ENCODE measurements around the gene TRAFD1.

Gene TRAFD1

DNA sequence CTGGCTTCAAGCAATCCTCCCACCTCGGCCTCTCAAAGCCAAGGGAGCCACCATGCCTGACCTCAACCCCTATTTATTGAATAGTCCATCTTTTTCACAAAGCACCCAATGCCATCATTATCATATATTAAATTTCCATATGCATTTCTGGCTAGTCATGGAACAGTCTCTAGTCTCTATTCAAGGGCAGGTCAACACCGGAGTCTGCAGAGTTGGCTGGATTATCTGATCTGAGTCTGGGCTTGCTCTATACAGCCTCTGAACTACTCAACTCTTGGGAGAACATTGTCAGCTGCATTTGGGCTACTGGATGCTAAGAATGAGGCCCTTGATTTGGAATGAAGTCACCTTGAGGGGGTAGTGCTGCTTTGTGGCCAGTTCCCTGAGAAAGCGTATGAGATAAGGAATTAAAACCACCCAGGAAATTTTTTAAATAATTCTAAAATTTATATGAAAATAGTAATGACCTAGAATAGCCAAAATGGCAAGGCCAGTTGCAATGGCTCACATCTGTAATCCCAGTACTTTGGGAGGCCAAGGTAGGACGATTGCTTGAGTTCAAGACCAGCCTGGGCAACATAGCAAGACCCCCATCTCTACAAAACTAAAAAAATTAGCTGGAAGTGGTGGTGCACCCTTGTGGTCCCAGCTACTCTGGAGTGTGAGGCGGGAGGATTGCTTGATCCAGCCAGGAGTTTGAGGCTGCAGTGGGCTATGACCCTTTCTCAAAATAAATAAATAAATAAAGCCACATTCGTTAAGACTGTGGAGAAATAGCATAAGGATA, 9.9 kb upstream of the TRAFD1 start:
- CTCF ChIA-PET = no interaction called here
- DNase-seq (ENCODE audit: low read depth, low spot score) = no peak
- POLR2A ChIA-PET = no interaction called here
- no peak overlapping the region for H3K4me3 ChIP-seq (ENCODE audit: low read depth, low read length)
- TF ChIP-seq, protein P1, sequence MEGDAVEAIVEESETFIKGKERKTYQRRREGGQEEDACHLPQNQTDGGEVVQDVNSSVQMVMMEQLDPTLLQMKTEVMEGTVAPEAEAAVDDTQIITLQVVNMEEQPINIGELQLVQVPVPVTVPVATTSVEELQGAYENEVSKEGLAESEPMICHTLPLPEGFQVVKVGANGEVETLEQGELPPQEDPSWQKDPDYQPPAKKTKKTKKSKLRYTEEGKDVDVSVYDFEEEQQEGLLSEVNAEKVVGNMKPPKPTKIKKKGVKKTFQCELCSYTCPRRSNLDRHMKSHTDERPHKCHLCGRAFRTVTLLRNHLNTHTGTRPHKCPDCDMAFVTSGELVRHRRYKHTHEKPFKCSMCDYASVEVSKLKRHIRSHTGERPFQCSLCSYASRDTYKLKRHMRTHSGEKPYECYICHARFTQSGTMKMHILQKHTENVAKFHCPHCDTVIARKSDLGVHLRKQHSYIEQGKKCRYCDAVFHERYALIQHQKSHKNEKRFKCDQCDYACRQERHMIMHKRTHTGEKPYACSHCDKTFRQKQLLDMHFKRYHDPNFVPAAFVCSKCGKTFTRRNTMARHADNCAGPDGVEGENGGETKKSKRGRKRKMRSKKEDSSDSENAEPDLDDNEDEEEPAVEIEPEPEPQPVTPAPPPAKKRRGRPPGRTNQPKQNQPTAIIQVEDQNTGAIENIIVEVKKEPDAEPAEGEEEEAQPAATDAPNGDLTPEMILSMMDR (IDR thresholded peaks at IDR 0.05; ENCODE audit: insufficient read depth, low read length, missing control alignments) = no peak

DNA sequence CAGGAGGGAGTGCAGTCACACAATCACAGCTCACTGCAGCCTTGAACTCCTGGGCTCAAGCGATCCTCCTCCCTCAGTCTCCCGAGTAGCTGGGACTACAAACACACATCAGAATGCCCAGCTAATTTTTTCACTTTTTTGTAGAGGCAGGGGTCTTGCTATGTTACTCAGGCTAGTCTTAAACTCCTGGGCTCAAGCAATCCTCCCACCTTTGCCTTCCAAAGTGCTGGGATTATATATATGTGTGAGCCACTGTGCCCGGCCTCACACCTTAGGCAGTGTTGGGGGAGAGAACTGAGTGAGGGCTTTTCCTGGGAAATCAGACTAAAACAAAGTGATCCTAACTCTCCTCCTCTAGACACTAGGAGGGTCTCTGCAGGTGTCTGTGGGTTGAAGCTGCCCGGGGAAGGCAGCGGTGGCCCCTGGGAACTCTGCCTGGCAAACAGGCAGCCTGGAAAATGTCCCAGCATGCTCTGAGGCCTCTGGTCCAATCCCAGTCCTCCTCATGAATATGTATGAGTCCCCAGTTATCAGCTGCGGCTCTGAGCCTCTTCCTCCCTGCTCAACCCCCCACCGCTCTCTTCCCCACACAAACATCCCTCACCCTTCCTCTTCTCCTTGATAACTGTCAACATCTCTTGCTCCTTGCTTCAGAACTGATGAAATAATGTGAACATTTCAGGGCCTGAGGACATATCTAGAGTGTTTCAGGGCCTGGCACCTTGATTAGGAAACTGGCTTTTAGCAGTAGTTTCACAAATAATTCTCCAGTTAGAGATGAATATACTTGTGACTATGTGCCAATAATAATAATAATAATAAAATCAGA, 8.9 kb upstream of the TRAFD1 start:
- POLR2A ChIA-PET = interaction anchor here (1.4 kb wide), 1 partner anchor 9 kb away, joined by 8 read pairs; the partner anchor contains the start of gene TRAFD1
- TF ChIP-seq, protein P1 (IDR thresholded peaks at IDR 0.05; ENCODE audit: insufficient read depth, low read length, missing control alignments) = no peak
- no peak for DNase-seq (ENCODE audit: low read depth, low spot score)
- CTCF ChIA-PET = no interaction called here
- no peak overlapping the region for H3K4me3 ChIP-seq (ENCODE audit: low read depth, low read length)

DNA sequence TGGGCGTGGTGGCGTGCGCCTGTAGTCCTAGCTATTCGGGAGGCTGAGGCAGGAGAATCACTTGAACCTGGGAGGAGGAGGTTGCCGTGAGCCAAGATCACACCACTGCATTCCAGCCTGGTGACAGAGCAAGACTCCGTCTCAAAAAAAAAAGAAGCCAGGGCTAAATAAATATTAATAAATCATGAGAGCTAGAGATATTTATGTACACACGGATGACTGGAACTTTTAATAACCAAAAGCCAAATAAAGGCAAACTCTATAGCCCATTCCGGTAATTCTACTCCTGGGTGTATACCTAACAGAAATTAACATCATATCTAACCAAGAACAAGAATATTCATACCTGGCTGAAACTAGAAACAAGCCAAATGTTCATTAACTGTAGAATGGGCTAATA, 7.7 kb upstream of the TRAFD1 start:
- TF ChIP-seq, protein P1 (IDR thresholded peaks at IDR 0.05; ENCODE audit: insufficient read depth, low read length, missing control alignments) = no peak
- no peak for DNase-seq (ENCODE audit: low read depth, low spot score)
- POLR2A ChIA-PET = no interaction called here
- H3K4me3 ChIP-seq (ENCODE audit: low read depth, low read length) = no peak overlapping the region
- CTCF ChIA-PET = no interaction called here

DNA sequence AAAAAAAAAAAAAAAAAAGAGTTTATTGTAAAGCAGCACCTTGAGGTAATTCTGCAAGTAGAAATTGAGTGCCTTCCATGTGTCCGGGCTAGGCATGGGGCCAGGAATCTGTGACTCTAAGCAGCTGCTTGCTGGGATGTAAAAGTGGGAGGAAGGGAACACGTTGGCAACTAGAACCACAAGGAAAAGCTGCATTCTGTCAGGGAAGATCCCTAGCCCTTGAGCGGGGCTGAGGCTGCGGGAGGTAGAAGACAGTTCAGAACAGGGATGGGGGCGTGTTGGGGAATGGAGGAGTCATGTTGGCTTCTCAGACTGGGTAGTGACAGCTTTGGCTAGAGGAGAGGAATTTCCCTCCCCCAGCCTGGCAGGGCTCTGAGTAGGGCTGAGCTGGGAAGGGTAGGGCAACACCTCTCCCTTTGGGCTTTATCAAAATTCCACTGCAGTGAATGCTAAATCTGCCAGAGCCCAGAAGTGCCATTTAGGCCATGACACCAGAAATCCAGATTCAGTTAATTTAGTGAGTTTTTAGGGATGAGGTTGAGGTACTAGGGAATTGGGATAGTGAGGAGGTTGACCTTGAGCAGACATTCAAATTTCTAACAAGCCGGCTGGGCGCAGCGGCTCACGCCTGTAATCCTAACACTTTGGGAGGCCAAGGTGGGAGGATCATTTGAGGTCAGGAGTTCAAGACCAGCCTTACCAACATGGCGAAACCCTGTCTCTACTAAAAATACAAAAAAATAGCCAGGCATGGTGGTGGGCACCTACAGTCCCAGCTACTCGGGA, 3.4 kb upstream of the TRAFD1 start:
- POLR2A ChIA-PET = interaction anchor here (0.8 to 1.6 kb wide), 2 partner anchors 10 to 13 kb away, joined by 4 to 10 read pairs; partner anchors contain the start of gene NAA25
- CTCF ChIA-PET = interaction anchor here (0.9 to 1.1 kb wide), 2 partner anchors 19 to 265 kb away, joined by 3 to 5 read pairs; no protein-coding TSS in a partner anchor
- no peak overlapping the region for H3K4me3 ChIP-seq (ENCODE audit: low read depth, low read length)
- peak; percentile 71 for DNase-seq (ENCODE audit: low read depth, low spot score)
- TF ChIP-seq, protein P1 (IDR thresholded peaks at IDR 0.05; ENCODE audit: insufficient read depth, low read length, missing control alignments) = no peak

DNA sequence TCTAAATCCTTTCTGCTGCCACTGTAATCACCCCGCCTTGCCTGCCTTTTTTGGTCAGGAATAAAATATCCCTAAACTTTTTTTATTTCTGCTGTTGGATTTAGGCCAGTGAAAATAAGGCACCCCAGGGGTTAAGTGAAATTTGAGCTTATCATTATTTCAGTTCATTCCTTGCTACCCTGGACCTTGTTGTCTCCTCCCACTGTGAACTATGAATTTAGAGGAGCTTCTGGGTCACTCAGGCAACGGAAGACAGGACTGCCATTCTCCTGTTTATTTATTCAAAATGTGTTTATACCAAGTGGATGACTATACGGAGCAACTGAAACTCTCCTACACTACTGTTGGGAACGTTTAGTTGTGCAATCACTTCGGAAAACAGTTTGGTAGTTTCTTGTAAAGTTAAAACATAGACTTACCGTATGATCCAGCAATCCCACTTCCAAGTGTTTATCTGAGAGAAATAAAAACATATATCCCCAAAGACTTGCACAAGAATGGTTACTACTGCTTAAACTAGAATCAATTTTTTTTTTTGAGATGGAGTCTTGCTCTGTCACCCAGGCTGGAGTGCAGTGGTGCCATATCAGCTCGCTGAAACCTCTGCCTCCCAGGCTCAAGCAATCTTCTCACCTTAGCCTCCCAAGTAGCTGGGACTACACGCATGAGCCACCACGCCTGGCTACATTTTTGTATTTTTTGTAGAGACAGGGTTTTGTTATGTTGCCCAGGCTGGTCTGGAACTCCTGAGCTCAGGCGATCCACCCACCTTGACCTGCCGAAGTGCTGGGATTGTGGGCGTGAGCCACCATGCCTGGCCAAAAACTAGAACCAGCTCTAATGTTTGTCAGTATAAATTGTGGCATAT, 2.3 kb upstream of the TRAFD1 start:
- TF ChIP-seq, protein P1 (IDR thresholded peaks at IDR 0.05; ENCODE audit: insufficient read depth, low read length, missing control alignments) = no peak
- ChIA-PET CTCF (interaction anchor here (0.8 kb wide), 1 partner anchor 108 kb away, joined by 3 read pairs; no protein-coding TSS in a partner anchor), POLR2A (interaction anchor here (1.6 kb wide), 1 partner anchor 14 kb away, joined by 10 read pairs; the partner anchor contains the start of gene NAA25)
- H3K4me3 ChIP-seq (ENCODE audit: low read depth, low read length) = no peak overlapping the region
- no peak for DNase-seq (ENCODE audit: low read depth, low spot score)

All from AG04449 (cell line).